Measurements from ENCODE around the gene PPP1R1B. TPM values are rescaled to one million over a fixed set of nuclear protein-coding genes. Genes with fewer than 3 reads are reported as not detected.
A peak's percentile ranks its signal among the peaks of the same experiment; 100 is the strongest.

The PPP1R1B gene
- total RNA-seq, 1 donor from 2014 or later: not detected

GRCh38 chr17:39640591-39641031 is 13.9 kb downstream of the PPP1R1B start:
- Mint-ChIP-seq H3K27ac (peak overlapping the region; percentile 24), H3K9me3 (no peaks in the 10 kb centered on the region), H3K4me3 (no peak overlapping the region), H3K36me3 (ENCODE audit: low read depth) (peaks cover 13% of the 10 kb centered on the region), H3K27me3 (no peaks in the 10 kb centered on the region), H3K4me1 (peaks cover 77% of the 10 kb centered on the region)
- ChIA-PET CTCF (interaction anchor here (0.7 to 1.5 kb wide), 2 partner anchors 17 to 19 kb away, joined by 3 to 4 read pairs; no protein-coding TSS in a partner anchor), POLR2A (no interaction called here)
- DNase-seq (no peak), ATAC-seq (ENCODE audit: low read depth) (no peak)
- intact Hi-C loops (cut with micrococcal nuclease): no loop called here
- TF ChIP-seq CTCF (IDR thresholded peaks at IDR 0.05): no peak

GRCh38 chr17:39641097-39641496 is 14.3 kb downstream of the PPP1R1B start:
- peaks cover 14% of the 10 kb centered on the region for H3K36me3 Mint-ChIP-seq (ENCODE audit: low read depth)
- peaks cover 75% of the 10 kb centered on the region for H3K4me1 Mint-ChIP-seq
- ATAC-seq (ENCODE audit: low read depth): no peak
- no peak overlapping the region for H3K4me3 Mint-ChIP-seq
- ChIA-PET CTCF (interaction anchor here (0.7 to 1.0 kb wide), 3 partner anchors 13 to 19 kb away, joined by 3 to 4 read pairs (median 3); no protein-coding TSS in a partner anchor), POLR2A (no interaction called here)
- no peaks in the 10 kb centered on the region for H3K27me3 Mint-ChIP-seq
- peak overlapping the region; percentile 24 for H3K27ac Mint-ChIP-seq
- no peaks in the 10 kb centered on the region for H3K9me3 Mint-ChIP-seq
- DNase-seq: no peak
- intact Hi-C loops (cut with micrococcal nuclease): no loop called here
- TF ChIP-seq CTCF (IDR thresholded peaks at IDR 0.05): no peak

- Mint-ChIP-seq H3K27ac (no peak overlapping the region), H3K4me1 (peaks cover 67% of the 10 kb centered on the region), H3K4me3 (no peak overlapping the region), H3K9me3 (no peaks in the 10 kb centered on the region), H3K27me3 (no peaks in the 10 kb centered on the region), H3K36me3 (ENCODE audit: low read depth) (peaks cover 14% of the 10 kb centered on the region)
- intact Hi-C loops (cut with micrococcal nuclease): no loop called here
- no peak for DNase-seq
- ATAC-seq (ENCODE audit: low read depth): no peak
- no peak for TF ChIP-seq CTCF (IDR thresholded peaks at IDR 0.05)
- ChIA-PET CTCF (interaction anchor here (1.0 to 1.4 kb wide), 2 partner anchors 18 to 20 kb away, joined by 3 read pairs; no protein-coding TSS in a partner anchor), POLR2A (no interaction called here)
Measured at GRCh38 chr17:39641883-39642282, 15.1 kb downstream of the PPP1R1B start.

GRCh38 chr17:39642291-39643074 is 15.7 kb downstream of the PPP1R1B start:
- DNase-seq (no peak), ATAC-seq (ENCODE audit: low read depth) (no peak)
- Mint-ChIP-seq H3K36me3 (ENCODE audit: low read depth) (peaks cover 14% of the 10 kb centered on the region), H3K27me3 (no peaks in the 10 kb centered on the region), H3K9me3 (no peaks in the 10 kb centered on the region), H3K4me1 (peaks cover 63% of the 10 kb centered on the region), H3K27ac (no peak overlapping the region), H3K4me3 (no peak overlapping the region)
- TF ChIP-seq CTCF (IDR thresholded peaks at IDR 0.05): no peak
- intact Hi-C loops (cut with micrococcal nuclease): no loop called here
- ChIA-PET POLR2A (interaction anchor here (0.6 kb wide), 1 partner anchor 25 kb away, joined by 4 read pairs; no protein-coding TSS in a partner anchor), CTCF (interaction anchor here (0.6 to 2.8 kb wide), 4 partner anchors 12 to 50 kb away, joined by 3 to 12 read pairs (median 6); no protein-coding TSS in a partner anchor)

- no peak overlapping the region for H3K27ac Mint-ChIP-seq
- ATAC-seq (ENCODE audit: low read depth): no peak
- peaks cover 55% of the 10 kb centered on the region for H3K4me1 Mint-ChIP-seq
Measured at GRCh38 chr17:39643271-39643670, 16.5 kb downstream of the PPP1R1B start.

More at GRCh38 chr17:39643271-39643670, 16.5 kb downstream of the PPP1R1B start:
- H3K27me3 Mint-ChIP-seq: no peaks in the 10 kb centered on the region
- CTCF ChIA-PET: interaction anchor here (1.5 to 2.8 kb wide), 2 partner anchors 11 to 20 kb away, joined by 9 to 12 read pairs; no protein-coding TSS in a partner anchor
- no peak for TF ChIP-seq CTCF (IDR thresholded peaks at IDR 0.05)
- DNase-seq: no peak
- POLR2A ChIA-PET: interaction anchor here (0.6 kb wide), 1 partner anchor 24 kb away, joined by 4 read pairs; no protein-coding TSS in a partner anchor
- intact Hi-C loops (cut with micrococcal nuclease): no loop called here
- peaks cover 11% of the 10 kb centered on the region for H3K36me3 Mint-ChIP-seq (ENCODE audit: low read depth)
- H3K9me3 Mint-ChIP-seq: no peaks in the 10 kb centered on the region
- no peak overlapping the region for H3K4me3 Mint-ChIP-seq

All from activated B cell treated with CpG ODN at 0.5 μM for 24 hours (primary cell).